ENCODE measurements around the gene DENND1A.

Gene DENND1A

DNA sequence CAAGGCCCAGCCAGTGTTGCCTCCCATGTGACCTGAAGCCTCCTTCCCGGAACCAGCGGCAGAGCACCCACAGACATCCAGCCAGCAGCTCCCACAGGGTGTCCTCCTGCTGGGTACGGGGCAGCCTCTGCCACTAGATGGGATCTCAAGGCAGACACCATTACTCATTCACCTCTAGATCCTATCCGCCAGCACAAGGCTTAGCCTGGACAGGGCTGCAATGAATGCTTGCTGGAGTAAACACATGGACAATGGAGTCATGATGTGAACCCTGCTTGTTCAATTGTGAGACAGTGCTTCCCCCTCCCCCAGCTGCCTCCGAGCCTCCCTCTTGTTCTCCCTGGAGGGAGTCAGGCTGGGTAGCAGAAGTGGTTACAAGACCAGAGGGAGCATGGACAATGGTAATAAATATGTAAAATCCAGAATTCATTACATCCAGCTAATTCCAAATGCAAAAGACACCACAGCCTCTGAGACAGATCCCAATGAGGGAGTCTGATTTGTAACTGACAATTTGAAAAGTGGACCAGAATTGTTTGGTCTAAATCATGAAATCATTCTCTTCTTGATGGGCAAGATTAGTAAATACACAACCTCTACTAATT lies 441.9 kb downstream of the DENND1A start:
- no peak for TF ChIP-seq CTCF (conservative IDR thresholded peaks at IDR 0.05; ENCODE audit: control insufficient read depth, insufficient read depth, low read depth, low read length)
- no peak overlapping the region for H3K4me3 ChIP-seq (ENCODE audit: control insufficient read depth, low read depth, low read length)
- no peak for DNase-seq (ENCODE audit: low read depth)

DNA sequence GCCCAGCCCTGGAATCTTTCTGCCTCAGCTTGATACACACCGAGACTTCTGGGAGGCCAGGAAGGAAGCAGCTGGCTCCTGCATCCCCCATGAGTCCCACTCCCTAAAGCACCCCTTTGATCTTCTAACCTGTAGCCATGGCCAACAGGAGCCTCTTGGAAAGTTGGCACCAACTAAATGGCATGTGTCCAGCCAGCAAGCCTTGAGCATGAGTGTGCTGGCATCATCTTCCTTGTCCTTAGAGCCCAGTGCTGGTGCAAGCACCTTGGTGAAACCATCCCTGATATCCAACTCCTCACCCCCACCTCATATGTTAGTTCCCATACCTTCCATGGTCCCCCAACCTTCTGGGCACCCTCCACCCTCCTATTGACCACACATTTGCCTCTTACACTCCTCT lies 443.5 kb downstream of the DENND1A start:
- no peak for DNase-seq (ENCODE audit: low read depth)
- TF ChIP-seq CTCF (conservative IDR thresholded peaks at IDR 0.05; ENCODE audit: control insufficient read depth, insufficient read depth, low read depth, low read length) = no peak
- no peak overlapping the region for H3K4me3 ChIP-seq (ENCODE audit: control insufficient read depth, low read depth, low read length)

- TF ChIP-seq CTCF (conservative IDR thresholded peaks at IDR 0.05; ENCODE audit: control insufficient read depth, insufficient read depth, low read depth, low read length) = no peak
- H3K4me3 ChIP-seq (ENCODE audit: control insufficient read depth, low read depth, low read length) = no peak overlapping the region
- no peak for DNase-seq (ENCODE audit: low read depth)
Measured at GRCh38 chr9:123485216-123485615, 444.7 kb downstream of the DENND1A start.

- no peak for TF ChIP-seq CTCF (conservative IDR thresholded peaks at IDR 0.05; ENCODE audit: control insufficient read depth, insufficient read depth, low read depth, low read length)
- no peak overlapping the region for H3K4me3 ChIP-seq (ENCODE audit: control insufficient read depth, low read depth, low read length)
- no peak for DNase-seq (ENCODE audit: low read depth)
Measured at GRCh38 chr9:123484130-123484529, 445.8 kb downstream of the DENND1A start.

DNA sequence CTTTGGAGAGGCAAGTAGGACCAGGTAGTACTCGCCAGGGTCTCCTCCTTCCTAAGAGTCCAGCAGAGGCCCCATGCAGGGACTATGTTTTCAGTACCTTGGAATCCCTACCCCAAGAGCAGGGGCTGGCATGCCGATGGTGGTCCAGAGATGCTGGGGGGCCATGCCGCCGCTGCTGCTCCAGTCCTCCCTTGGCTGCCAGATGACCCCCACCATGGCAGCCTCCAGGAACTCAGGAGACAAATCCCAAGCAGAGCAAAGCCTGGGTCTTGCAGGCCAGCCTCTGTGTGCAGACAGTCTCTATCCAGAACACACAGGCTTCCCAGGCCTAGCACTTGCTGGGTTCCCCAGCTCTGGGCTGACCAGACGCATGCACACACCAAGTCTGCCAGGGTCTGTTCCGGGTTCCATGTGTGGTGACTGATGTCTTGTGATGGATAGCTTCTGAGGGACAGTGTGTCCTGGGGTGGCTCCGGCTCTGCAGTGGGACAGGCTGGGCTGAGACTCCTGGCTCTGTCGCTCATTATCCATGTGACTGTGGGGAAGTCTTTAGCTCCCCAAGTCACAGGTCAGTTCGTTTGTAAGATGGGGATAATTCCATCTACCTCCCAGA lies 446.6 kb downstream of the DENND1A start:
- TF ChIP-seq CTCF (conservative IDR thresholded peaks at IDR 0.05; ENCODE audit: control insufficient read depth, insufficient read depth, low read depth, low read length) = no peak
- no peak overlapping the region for H3K4me3 ChIP-seq (ENCODE audit: control insufficient read depth, low read depth, low read length)
- DNase-seq (ENCODE audit: low read depth) = no peak

DNA sequence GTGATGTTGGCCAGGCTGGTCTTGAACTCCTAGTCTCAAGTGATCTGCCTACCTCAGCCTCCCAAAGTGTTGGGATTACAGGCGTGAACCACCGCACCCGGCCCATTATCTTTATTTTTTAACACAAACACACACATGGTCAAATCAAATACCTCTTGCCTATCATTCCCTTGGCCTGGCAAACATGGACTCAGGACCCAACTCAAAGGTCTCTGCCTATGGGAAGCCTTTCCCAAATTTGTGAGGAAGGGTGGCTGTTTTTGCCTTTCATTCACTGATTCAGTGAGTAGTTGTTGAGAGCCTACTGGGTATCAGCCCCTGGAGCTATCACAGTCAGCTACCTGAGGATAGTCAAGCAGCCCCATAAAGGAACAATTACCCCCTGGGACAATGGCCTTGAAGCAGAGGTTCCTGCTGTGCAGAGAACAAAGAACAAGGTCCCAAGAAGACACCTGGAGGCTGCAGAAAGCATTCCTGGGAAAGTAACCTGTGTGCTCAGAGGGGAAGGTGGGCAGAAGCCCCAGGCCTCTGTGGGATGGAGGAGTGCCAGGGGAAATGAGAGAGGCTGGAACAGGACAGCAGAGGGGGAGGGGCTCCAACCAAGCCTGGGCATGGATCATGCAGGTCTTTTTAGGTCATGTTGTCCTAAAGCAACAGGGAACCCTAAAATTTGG lies 447.5 kb downstream of the DENND1A start:
- H3K4me3 ChIP-seq (ENCODE audit: control insufficient read depth, low read depth, low read length) = no peak overlapping the region
- no peak for DNase-seq (ENCODE audit: low read depth)
- TF ChIP-seq CTCF (conservative IDR thresholded peaks at IDR 0.05; ENCODE audit: control insufficient read depth, insufficient read depth, low read depth, low read length) = no peak
